HG03095 (cell line): ENCODE results near the gene STAM2.

Experiments
- ATAC-seq: cut with Tn5 transposase; IDR thresholded peaks from one replicate; pipeline ENCODE4 v1.9.1; 2021; ENCODE audit warnings: moderate library complexity; ENCODE audit not compliant: unreplicated experiment

The STAM2 gene

GRCh38 chr2:152075461-152076050 lies 100.0 kb downstream of the STAM2 start:
- ATAC-seq = no peak

DNA sequence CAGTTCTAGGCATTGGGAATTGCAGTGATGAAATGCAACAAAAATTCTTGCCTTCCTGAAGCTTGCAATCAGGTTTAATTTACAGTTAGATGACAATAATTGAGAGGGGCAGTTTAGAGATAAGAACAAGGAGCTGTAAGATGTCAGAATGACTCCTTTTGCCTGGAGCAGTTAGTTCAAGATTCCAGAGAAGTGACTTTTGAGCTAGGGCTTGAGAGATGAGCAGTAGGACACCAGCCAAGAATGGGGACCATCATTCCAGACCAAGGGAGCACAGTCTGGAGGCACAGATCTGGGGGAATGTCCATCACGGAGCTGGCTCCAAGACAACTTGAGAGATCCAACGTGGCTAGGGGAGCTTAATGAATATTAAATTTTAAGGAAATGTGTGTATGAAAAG lies 103.6 kb downstream of the STAM2 start:
- ATAC-seq = no peak

DNA sequence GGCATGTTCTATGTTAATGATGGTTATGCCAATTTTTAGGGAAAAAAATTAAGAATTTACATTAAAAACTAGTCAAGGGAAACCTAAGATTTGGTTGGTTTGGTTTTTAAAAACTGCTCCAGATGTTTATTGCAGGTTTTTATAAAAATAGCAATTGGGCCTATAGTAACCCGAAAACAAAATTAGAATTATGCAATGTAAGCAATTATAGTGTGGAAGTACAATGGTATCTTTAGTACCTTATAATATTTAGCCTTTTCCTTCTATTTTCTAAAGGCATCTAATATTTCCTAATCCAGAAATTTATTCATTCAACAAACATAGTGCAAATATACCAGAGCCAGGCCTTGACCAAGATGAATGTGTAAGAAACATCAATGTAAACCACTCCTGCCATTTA lies 104.0 kb downstream of the STAM2 start:
- ATAC-seq = no peak

DNA sequence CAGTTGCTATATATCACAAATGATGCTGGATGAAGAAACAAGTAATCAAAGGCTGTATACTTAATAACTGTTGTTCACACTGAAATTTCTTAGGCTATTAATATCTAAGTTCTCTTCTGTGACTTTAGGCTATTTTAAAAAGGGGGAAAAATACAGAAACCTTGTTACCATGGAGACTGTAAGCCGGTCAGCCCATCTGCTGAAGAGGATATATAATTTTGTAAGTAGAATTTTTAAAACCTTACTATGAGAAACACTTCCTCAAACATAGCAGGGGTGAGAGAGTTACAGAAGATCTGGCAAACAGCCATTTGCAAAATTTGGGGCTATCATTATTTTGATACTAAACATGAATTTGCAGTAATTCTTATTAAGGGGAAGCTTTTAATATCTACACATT lies 104.5 kb downstream of the STAM2 start:
- peak; percentile 81 for ATAC-seq

GRCh38 chr2:152068226-152068625 lies 107.3 kb downstream of the STAM2 start:
- no peak for ATAC-seq

DNA sequence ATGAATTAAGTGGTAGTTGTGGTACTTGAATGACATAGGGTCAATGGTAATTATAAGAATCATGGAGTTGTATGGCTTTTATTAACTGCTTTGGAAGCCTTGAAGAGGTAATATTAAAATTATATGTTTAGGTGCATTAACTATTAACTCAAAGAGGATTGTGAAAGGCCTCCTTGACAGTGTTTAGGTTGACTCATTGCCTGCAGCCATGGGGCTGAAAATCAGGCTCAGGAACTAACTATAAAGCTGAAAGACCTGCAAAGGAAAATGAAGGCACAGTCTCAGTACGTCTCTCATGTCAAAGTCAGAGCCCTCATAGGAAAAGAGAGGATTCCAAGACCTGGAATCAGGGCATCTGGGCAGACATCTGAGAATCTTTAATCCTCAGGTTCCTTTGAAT lies 107.7 kb downstream of the STAM2 start:
- no peak for ATAC-seq
